C4-2B (cell line): ENCODE measurements around the gene AIFM3.
"Not testable (repeated sequence)": the region's sequence is repeated elsewhere in the genome, so short reads cannot be mapped to it uniquely, and the experiment has no call there.

Experiments used
- H3K27ac ChIP-seq: fragments of 450-650 bp; 2 replicates; pipeline ENCODE4 v1.5.1; 2017
- CTCF ChIP-seq: fragments of 450-650 bp; conservative IDR thresholded peaks from 2 replicates; pipeline ENCODE4 v1.5.1; 2017; ENCODE audit warnings: mild to moderate bottlenecking
- ZFX ChIP-seq: fragments of 450-650 bp; IDR thresholded peaks from 2 replicates; pipeline ENCODE4 v1.6.1; 2017

AIFM3 gene

GRCh38 chr22:20968281-20968977 lies 1.4 kb downstream of the AIFM3 start:
- TF ChIP-seq ZFX (no peak), CTCF (no peak)
- H3K27ac ChIP-seq = no peak overlapping the region

GRCh38 chr22:20970939-20971657 lies 4.0 kb downstream of the AIFM3 start:
- H3K27ac ChIP-seq = no peak overlapping the region
- TF ChIP-seq ZFX = no peak
- TF ChIP-seq CTCF = no peak

- not testable (repeated sequence) for H3K27ac ChIP-seq
Measured at GRCh38 chr22:20972014-20972694, 5.1 kb downstream of the AIFM3 start.

- no peak for TF ChIP-seq CTCF
- no peak for TF ChIP-seq ZFX
- no peak overlapping the region for H3K27ac ChIP-seq
Measured at GRCh38 chr22:20972933-20973577, 6.0 kb downstream of the AIFM3 start.

GRCh38 chr22:20973634-20974286 lies 6.7 kb downstream of the AIFM3 start:
- no peak overlapping the region for H3K27ac ChIP-seq
- no peak for TF ChIP-seq CTCF
- TF ChIP-seq ZFX = no peak

GRCh38 chr22:20974336-20974955 lies 7.4 kb downstream of the AIFM3 start:
- no peak for TF ChIP-seq CTCF
- no peak for TF ChIP-seq ZFX
- H3K27ac ChIP-seq = no peak overlapping the region
